ENCODE data around the gene LRRC38.
"Not testable (repeated sequence)": the region's sequence is repeated elsewhere in the genome, so short reads cannot be mapped to it uniquely, and the experiment has no call there.

LRRC38 gene

DNA sequence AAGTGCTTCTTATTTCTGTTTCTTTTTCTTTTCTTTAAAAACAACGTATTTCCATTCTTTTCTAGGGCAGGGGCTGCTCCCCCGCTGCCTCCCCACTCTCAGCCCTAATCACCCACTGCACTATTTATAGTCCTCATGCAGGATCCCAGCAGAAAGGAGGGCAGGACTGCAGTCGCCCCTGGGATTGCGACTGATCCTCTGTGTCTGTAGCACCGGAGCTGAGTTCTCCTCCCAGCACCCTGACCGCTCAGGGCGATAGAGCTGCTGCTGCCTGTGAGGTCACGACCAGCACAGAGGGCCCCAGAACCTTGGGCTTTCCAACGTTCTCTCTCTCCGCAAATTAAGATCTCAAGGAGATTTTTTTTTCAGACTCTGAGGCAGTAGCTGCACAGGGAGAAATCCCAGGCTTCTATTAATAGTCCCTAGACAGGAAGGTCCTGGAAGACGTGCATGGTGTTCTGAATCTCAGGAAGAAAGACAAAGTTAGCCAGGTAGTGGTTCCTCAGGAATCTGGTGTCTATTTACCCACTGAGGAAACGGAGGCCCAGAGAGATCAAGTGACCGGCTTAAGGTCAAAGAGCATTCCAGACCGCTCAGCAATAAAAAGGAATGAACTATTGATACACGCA, 56.8 kb downstream of the LRRC38 start:
- no peak for DNase-seq

DNA sequence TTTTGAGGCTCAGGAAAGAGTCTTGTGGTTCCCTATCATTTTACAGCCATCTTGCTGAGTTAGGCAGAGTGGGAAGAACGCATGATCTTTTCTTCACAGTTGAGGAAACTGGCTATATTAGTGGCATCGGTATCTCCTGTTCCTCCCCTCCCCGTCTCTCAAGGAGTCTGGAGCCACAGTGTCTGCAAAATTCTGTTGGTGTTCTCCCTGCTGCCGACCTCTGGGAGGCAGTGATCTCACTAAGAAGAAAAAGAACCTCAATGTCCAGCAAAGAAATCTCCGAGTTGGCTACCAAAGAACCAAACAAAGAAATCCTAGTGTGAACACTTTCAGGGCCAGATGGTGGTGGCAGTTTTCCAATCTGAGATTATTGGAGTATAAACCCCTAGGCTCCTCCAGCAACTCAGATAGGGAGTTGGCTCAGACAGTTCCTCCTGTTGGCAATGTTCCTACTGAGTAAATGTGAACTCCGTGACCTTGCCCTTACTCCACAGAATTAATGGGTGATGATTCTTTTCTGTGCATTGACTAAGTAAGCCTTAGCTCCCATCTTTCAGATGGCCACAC, 62.3 kb downstream of the LRRC38 start:
- DNase-seq, result no peak

DNA sequence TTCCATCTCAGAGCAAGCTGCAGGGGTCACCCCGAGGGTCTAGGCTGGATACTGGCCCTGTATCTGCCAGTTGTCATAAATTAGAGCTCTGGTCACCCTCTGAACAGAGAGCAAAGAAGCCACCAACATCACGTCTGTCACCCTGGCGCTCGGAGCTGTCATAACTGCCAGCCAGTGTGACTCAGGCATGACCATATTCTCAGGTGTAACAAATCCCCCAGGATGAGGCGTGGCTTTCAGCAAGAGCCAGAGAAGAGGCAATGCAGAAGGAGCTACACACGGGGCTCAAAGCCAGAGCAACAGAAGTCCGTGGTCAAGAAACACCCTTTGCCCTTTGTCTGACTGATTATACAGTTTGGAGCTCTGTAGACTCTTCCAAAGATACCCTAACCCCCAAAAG, 63.6 kb downstream of the LRRC38 start:
- DNase-seq, result no peak

DNA sequence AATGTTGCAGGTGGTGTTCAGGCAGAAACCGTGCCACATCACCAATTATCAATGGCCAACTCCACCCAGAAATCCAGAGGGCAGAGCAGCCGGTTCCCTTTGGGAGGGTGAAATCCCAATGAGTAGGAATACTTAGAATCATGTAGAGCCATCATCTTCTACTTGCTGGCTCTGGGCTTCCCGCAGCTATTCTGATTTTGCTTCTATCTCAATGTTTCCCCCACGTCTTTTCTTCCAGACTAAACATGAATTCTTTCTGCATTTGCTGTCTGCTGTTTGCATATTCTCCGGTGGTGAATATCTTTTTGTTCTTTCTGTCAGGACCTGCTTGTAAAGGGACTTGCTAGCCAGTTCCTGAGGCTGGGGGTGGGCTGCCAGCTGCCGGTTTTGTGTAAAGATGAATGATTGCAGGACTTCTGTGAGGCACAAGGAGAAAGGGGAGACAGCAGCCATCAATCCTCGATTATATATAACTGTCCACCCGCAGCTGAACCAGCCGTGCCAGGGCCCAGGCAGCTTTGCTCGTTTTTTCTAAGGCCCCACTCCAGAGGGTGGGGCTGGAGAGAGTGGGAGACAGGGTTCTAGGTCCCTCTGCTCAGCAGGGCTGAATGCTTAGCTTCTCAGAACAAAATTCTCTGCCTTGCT, 70.3 kb downstream of the LRRC38 start:
- DNase-seq, result no peak

DNA sequence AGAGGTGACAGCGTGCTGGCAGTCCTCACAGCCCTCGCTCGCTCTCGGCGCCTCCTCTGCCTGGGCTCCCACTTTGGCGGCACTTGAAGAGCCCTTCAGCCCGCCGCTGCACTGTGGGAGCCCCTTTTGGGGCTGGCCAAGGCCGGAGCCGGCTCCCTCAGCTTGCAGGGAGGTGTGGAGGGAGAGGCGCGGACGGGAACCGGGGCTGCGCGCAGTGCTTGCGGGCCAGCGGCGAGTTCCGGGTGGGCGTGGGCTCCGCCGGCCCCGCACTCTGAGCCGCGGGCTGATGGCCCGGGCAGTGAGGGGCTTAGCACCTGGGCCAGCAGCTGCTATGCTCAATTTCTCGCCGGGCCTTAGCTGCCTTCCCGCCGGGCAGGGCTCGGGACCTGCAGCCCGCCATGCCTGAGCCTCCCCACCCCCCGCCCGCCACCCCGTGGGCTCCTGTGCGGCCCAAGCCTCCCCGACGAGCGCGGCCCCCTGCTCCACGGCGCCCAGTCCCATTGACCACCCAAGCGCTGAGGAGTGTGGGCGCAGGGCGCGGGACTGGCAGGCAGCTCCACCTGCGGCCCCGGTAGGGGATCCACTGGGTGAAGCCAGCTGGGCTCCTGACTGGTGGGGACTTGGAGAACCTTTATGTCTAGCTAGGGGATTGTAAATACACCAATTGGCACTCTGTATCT, 74.6 kb downstream of the LRRC38 start:
- DNase-seq, result not testable (repeated sequence)

DNA sequence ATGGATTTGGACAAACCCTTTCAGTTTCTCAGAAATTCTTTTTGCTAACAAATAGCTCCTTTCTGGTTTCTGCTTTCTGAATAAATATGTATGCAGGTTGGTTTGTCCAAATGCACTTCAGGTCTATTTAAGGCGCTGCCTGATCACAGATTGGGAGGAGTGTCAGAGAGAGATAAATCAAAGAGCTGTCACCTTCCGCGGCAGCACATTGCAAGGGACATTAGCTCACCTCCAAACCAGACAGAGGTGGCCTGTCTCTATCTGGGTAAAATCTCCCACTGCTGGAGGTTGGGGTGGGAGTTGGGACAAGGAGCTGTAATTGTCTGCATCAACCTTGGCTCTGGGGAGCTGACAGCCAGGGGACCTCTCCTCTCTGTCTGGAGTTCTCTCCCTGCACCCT, 78.3 kb downstream of the LRRC38 start:
- no peak for DNase-seq

DNA sequence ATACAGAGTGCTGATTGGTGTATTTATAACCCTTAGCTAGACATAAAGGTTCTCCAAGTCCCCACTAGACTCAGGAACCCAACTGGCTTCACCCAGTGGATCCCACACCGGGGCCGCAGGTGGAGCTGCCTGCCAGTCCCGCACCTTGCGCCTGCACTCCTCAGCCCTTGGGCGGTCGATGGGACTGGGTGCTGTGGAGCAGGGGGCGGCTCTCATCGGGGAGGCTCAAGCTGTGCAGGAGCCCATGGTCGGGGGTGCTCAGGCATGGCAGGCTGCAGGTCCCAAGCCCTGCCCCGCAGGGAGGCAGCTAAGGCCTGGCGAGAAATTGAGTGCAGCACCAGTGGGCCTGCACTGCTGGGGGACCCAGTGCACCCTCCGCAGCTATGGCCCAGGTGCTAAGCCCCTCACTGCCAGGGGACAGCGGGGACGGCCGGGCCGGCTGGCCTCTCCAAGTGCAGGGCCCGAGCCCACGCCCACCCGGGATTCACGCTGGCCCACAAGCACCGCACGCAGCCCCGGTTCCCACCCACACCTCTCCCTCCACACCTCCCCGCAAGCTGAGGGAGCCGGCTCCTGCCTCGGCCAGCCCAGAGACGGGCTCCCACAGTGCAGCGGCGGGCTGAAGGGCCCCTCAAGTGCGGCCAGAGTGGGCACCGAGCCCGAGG, 80.0 kb downstream of the LRRC38 start:
- not testable (repeated sequence) for DNase-seq

DNA sequence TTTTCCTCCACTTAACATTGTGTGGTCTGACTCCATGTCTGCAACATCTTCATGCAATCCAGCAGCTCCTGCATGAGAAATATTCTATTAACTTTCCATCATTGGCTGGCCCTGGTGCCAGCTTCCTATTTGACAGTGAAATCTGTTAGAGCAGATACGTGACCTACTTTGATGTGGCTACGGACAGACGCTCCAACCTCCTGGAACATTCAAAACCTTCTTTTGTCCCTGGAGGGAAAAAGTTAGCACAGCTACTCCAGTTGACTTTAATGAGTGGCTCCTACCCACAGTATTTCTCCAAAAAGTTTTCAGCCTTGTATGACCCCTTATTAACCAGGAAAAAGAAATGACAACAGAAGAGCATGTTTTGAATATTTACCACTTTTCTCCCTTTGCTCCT, 81.6 kb downstream of the LRRC38 start:
- DNase-seq, result no peak

DNA sequence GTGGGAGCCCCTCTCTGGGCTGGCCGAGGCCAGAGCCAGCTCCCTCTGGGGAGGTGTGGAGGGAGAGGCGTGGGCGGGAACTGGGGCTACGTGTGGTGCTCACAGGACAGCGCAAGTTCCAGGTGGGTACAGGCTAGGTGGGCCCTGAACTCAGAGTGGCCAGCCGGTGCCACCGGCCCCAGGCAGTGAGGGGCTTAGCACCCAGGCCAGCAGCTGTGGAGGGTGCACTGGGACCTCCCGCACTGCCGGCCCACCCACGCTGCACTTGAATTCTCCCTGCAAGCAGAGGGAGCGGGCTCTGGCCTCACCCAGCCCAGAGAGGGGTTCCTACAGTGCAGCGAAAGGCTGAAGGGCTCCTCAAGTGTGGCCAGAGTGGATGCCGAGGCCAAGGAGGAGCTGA, 83.3 kb downstream of the LRRC38 start:
- DNase-seq, result no peak

All from DMS153 (cell line).